ENCODE results near the gene RPL38.

DNA sequence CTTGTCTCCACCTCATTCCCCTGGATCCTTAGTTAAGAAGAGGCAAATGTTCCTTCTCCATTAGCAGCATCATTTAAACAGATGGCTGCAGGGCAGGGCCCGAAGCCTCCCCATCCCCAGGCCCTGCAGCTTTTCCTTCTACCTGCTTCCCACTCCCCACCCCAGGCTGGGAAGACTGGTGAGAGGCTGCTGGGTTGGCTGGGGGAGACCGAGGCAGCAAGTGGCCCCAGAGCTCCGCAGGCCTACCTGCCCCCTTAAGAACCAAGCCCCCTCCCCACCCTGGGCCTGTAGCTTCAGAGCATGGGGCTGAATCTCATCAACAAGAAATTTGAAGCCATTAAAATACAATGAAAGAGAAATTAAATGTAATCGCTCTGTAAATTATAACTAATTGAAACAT lies 22.1 kb upstream of the RPL38 start:
- TF ChIP-seq, protein P1, sequence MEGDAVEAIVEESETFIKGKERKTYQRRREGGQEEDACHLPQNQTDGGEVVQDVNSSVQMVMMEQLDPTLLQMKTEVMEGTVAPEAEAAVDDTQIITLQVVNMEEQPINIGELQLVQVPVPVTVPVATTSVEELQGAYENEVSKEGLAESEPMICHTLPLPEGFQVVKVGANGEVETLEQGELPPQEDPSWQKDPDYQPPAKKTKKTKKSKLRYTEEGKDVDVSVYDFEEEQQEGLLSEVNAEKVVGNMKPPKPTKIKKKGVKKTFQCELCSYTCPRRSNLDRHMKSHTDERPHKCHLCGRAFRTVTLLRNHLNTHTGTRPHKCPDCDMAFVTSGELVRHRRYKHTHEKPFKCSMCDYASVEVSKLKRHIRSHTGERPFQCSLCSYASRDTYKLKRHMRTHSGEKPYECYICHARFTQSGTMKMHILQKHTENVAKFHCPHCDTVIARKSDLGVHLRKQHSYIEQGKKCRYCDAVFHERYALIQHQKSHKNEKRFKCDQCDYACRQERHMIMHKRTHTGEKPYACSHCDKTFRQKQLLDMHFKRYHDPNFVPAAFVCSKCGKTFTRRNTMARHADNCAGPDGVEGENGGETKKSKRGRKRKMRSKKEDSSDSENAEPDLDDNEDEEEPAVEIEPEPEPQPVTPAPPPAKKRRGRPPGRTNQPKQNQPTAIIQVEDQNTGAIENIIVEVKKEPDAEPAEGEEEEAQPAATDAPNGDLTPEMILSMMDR (IDR thresholded peaks at IDR 0.05; ENCODE audit: insufficient read depth, low read length): no peak
- TF ChIP-seq POLR2AphosphoS5 (IDR thresholded peaks at IDR 0.05; ENCODE audit: low read depth) (no peak), GABPA (IDR thresholded peaks at IDR 0.05; ENCODE audit: low read depth) (no peak), SPI1 (IDR thresholded peaks at IDR 0.05; ENCODE audit: borderline replicate concordance, low read depth) (no peak)
- TF ChIP-seq, protein P2, sequence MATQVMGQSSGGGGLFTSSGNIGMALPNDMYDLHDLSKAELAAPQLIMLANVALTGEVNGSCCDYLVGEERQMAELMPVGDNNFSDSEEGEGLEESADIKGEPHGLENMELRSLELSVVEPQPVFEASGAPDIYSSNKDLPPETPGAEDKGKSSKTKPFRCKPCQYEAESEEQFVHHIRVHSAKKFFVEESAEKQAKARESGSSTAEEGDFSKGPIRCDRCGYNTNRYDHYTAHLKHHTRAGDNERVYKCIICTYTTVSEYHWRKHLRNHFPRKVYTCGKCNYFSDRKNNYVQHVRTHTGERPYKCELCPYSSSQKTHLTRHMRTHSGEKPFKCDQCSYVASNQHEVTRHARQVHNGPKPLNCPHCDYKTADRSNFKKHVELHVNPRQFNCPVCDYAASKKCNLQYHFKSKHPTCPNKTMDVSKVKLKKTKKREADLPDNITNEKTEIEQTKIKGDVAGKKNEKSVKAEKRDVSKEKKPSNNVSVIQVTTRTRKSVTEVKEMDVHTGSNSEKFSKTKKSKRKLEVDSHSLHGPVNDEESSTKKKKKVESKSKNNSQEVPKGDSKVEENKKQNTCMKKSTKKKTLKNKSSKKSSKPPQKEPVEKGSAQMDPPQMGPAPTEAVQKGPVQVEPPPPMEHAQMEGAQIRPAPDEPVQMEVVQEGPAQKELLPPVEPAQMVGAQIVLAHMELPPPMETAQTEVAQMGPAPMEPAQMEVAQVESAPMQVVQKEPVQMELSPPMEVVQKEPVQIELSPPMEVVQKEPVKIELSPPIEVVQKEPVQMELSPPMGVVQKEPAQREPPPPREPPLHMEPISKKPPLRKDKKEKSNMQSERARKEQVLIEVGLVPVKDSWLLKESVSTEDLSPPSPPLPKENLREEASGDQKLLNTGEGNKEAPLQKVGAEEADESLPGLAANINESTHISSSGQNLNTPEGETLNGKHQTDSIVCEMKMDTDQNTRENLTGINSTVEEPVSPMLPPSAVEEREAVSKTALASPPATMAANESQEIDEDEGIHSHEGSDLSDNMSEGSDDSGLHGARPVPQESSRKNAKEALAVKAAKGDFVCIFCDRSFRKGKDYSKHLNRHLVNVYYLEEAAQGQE (IDR thresholded peaks at IDR 0.05; ENCODE audit: insufficient replicate concordance, low read depth): no peak

Data from HL-60 (cell line).